ENCODE results near the gene RRBP1.

Gene RRBP1

GRCh38 chr20:17683218-17684076 lies 1.4 kb upstream of the RRBP1 start:
- in situ Hi-C loops (cut with MboI; ENCODE audit: low sequenced_read_pairs), result loop anchor here (25.0 kb wide), 1 partner anchor 204 kb away; no protein-coding TSS in a partner anchor

GRCh38 chr20:17682889-17683198 lies 802 bp upstream of the RRBP1 start:
- in situ Hi-C loops (cut with MboI; ENCODE audit: low sequenced_read_pairs), result loop anchor here (25.0 kb wide), 1 partner anchor 204 kb away; no protein-coding TSS in a partner anchor

- in situ Hi-C loops (cut with MboI; ENCODE audit: low sequenced_read_pairs), result loop anchor here (25.0 kb wide), 1 partner anchor 206 kb away; no protein-coding TSS in a partner anchor
Measured at GRCh38 chr20:17681726-17682102, 328 bp downstream of the RRBP1 start.

GRCh38 chr20:17680836-17681725 lies 961 bp downstream of the RRBP1 start:
- in situ Hi-C loops (cut with MboI; ENCODE audit: low sequenced_read_pairs), result loop anchor here (25.0 kb wide), 1 partner anchor 206 kb away; no protein-coding TSS in a partner anchor

- in situ Hi-C loops (cut with MboI; ENCODE audit: low sequenced_read_pairs), result loop anchor here (25.0 kb wide), 1 partner anchor 207 kb away; no protein-coding TSS in a partner anchor
Measured at GRCh38 chr20:17679941-17680835, 1.9 kb downstream of the RRBP1 start.

- in situ Hi-C loops (cut with MboI; ENCODE audit: low sequenced_read_pairs), result loop anchor here (25.0 kb wide), 1 partner anchor 208 kb away; no protein-coding TSS in a partner anchor
Measured at GRCh38 chr20:17678886-17679285, 3.2 kb downstream of the RRBP1 start.

- in situ Hi-C loops (cut with MboI; ENCODE audit: low sequenced_read_pairs), result loop anchor here (25.0 kb wide), 1 partner anchor 209 kb away; no protein-coding TSS in a partner anchor
Measured at GRCh38 chr20:17678295-17678694, 3.7 kb downstream of the RRBP1 start.

- in situ Hi-C loops (cut with MboI; ENCODE audit: low sequenced_read_pairs), result loop anchor here (25.0 kb wide), 1 partner anchor 210 kb away; no protein-coding TSS in a partner anchor
Measured at GRCh38 chr20:17676942-17677341, 5.1 kb downstream of the RRBP1 start.

- in situ Hi-C loops (cut with MboI; ENCODE audit: low sequenced_read_pairs), result loop anchor here (25.0 kb wide), 1 partner anchor 211 kb away; no protein-coding TSS in a partner anchor
Measured at GRCh38 chr20:17676378-17676759, 5.7 kb downstream of the RRBP1 start.

GRCh38 chr20:17675519-17676377 lies 6.3 kb downstream of the RRBP1 start:
- in situ Hi-C loops (cut with MboI; ENCODE audit: low sequenced_read_pairs), result loop anchor here (25.0 kb wide), 1 partner anchor 212 kb away; no protein-coding TSS in a partner anchor

- in situ Hi-C loops (cut with MboI; ENCODE audit: low sequenced_read_pairs), result loop anchor here (25.0 kb wide), 1 partner anchor 212 kb away; no protein-coding TSS in a partner anchor
Measured at GRCh38 chr20:17674722-17675518, 7.1 kb downstream of the RRBP1 start.

- in situ Hi-C loops (cut with MboI; ENCODE audit: low sequenced_read_pairs), result no loop called here
Measured at GRCh38 chr20:17673084-17673483, 9.0 kb downstream of the RRBP1 start.

- in situ Hi-C loops (cut with MboI; ENCODE audit: low sequenced_read_pairs), result no loop called here
Measured at GRCh38 chr20:17671565-17671964, 10.5 kb downstream of the RRBP1 start.

GRCh38 chr20:17671011-17671410 lies 11.0 kb downstream of the RRBP1 start:
- in situ Hi-C loops (cut with MboI; ENCODE audit: low sequenced_read_pairs), result no loop called here

- in situ Hi-C loops (cut with MboI; ENCODE audit: low sequenced_read_pairs), result no loop called here
Measured at GRCh38 chr20:17669306-17669931, 12.6 kb downstream of the RRBP1 start.

- in situ Hi-C loops (cut with MboI; ENCODE audit: low sequenced_read_pairs), result no loop called here
Measured at GRCh38 chr20:17668432-17668831, 13.6 kb downstream of the RRBP1 start.

GRCh38 chr20:17667445-17667844 lies 14.6 kb downstream of the RRBP1 start:
- in situ Hi-C loops (cut with MboI; ENCODE audit: low sequenced_read_pairs), result no loop called here

- in situ Hi-C loops (cut with MboI; ENCODE audit: low sequenced_read_pairs), result no loop called here
Measured at GRCh38 chr20:17666481-17666880, 15.6 kb downstream of the RRBP1 start.
